Hepatocyte (in vitro differentiated cells): ENCODE measurements around the gene SNTG2.

Experiments used
- CTCF ChIP-seq: fragments of 200-600 bp; sonication (generic); IDR thresholded peaks from 2 replicates; pipeline ENCODE4 v1.5.1; 2016; ENCODE audit warnings: antibody characterized with exemption, mild to moderate bottlenecking; ENCODE audit not compliant: poor library complexity
- EZH2 ChIP-seq: fragments of 200-600 bp; sonication (generic); IDR thresholded peaks from 2 replicates; pipeline ENCODE4 v1.6.1; 2016; ENCODE audit warnings: antibody characterized with exemption, mild to moderate bottlenecking, borderline replicate concordance
- EZH2phosphoT487 ChIP-seq: fragments of 200-600 bp; sonication (generic); IDR thresholded peaks from one replicate; pipeline ENCODE4 v1.6.1; 2018; ENCODE audit warnings: antibody characterized with exemption, mild to moderate bottlenecking, low read depth, moderate library complexity; ENCODE audit not compliant: unreplicated experiment, severe bottlenecking

GRCh38 chr2:1136067-1136466 lies 185.4 kb downstream of the SNTG2 start:
- TF ChIP-seq EZH2 (no peak), CTCF (peak; percentile 44), EZH2phosphoT487 (no peak)
